ENCODE measurements around the gene BAG1. TPM values are rescaled to one million over a fixed set of nuclear protein-coding genes. Genes with fewer than 3 reads are reported as not detected.

Gene BAG1
- 51.4 TPM for polyA plus RNA-seq (2012; ENCODE audit: low read depth, missing spikeins)

DNA sequence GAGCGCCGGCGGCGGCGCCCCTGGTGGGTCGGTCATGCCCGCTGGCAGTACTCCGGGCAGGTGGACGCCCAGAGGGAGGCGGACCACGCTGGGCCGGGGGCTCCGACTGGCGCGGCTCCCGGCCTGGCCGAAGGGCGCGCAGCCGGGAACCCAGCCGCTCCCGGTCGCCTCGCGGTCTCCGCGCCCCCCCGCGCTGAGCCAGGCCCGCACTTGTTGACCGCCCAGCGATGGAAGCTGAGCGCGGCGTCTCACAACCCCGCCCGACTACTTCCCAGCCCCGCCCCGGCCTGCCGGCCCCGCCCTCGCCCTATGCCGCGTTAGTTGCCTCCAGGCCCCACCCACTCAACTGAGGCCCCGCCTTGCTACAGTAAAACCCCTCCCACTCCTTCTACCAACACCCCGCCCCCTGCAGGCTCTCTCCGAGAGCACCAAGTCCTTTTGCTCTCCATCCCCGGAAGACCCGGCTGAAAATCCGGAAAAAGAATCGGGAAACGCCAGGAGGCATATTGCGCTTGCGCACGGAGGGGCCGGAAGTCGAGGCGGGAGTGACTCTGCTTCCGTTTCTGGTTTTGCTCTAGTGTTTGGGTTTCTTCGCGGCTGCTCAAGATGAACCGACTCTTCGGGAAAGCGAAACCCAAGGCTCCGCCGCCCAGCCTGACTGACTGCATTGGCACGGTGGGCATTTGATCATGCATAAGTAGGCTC is at the start of gene BAG1, which contains the start of gene CHMP5:
Gene BAG1, minus strand, starts transcription at position 236 of the 705 bp plus-strand sequence.
Gene CHMP5, plus strand, starts transcription at position 577 of the 705 bp plus-strand sequence. Its CDS starts 30 bp downstream, at position 607.
- TF ChIP-seq POLR2AphosphoS5 (IDR thresholded peaks at IDR 0.05; ENCODE audit: low read depth, low read length) (peak; percentile 71; the same call in 1 of the 2 replicates), POLR2A (IDR thresholded peaks at IDR 0.05; ENCODE audit: low read depth, low read length) (peak; percentile 62; the same call in 1 of the 2 replicates), TAF1 (IDR thresholded peaks at IDR 0.05; ENCODE audit: low read depth, low read length) (no peak; the same call in 1 of the 2 replicates), POU2F2 (IDR thresholded peaks at IDR 0.05; ENCODE audit: low read depth, low read length) (no peak), SPI1 (IDR thresholded peaks at IDR 0.05; ENCODE audit: low read depth, low read length) (0 out of 2 replicates have a peak, but pooled peaks have one; percentile 21)
- DNase-seq (ENCODE audit: insufficient read length, low spot score), result peak; percentile 89
- FAIRE-seq, result peak; percentile 89

DNA sequence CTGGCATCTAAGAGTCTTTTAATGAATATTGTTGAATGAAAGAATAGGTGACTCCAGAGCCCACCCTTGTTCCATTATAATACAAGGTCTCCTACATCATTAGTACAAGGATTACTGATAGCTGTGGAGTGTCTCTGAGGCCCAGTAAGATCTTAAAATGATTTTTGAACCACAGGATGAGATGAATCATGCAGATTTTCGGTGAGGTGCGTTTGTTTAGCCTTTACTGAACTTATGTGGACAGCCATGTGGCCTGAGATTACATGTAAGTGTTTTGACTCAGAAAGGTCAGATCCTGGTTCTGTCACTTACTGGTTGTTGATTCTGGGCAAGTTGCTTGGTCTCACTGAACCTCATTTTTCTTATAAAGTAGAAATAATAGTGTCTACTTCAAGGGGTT is 47.4 kb upstream of the BAG1 start:
- TF ChIP-seq TAF1 (IDR thresholded peaks at IDR 0.05; ENCODE audit: low read depth, low read length) (no peak), POLR2AphosphoS5 (IDR thresholded peaks at IDR 0.05; ENCODE audit: low read depth, low read length) (no peak), POLR2A (IDR thresholded peaks at IDR 0.05; ENCODE audit: low read depth, low read length) (no peak), POU2F2 (IDR thresholded peaks at IDR 0.05; ENCODE audit: low read depth, low read length) (no peak), SPI1 (IDR thresholded peaks at IDR 0.05; ENCODE audit: low read depth, low read length) (no peak), PAX5 (IDR thresholded peaks at IDR 0.05; ENCODE audit: insufficient read depth, low read length, severe bottlenecking) (no peak)
- DNase-seq (ENCODE audit: insufficient read length, low spot score), result no peak
- no peak for FAIRE-seq

DNA sequence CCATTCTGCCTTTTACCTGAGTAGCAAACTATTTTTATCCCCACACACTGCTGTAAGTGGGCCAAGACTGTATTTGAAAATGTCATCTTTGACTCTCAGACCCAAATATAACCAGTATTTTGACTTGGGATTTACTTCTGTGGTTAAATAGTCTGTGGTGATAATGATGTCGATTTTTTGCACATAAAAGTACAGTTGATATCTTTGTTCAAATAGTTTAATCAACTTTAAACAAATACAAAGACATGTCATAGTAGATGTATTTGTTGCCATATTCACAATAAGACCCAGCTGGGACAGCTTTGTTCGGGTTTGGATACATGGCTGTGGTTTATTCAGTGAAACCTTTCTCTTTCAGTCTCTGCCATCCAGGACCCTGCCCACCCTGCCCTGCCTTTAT is 46.2 kb upstream of the BAG1 start:
- FAIRE-seq, result no peak
- no peak for TF ChIP-seq POU2F2 (IDR thresholded peaks at IDR 0.05; ENCODE audit: low read depth, low read length)
- no peak for TF ChIP-seq TAF1 (IDR thresholded peaks at IDR 0.05; ENCODE audit: low read depth, low read length)
- TF ChIP-seq POLR2A (IDR thresholded peaks at IDR 0.05; ENCODE audit: low read depth, low read length), result no peak
- no peak for TF ChIP-seq SPI1 (IDR thresholded peaks at IDR 0.05; ENCODE audit: low read depth, low read length)
- no peak for TF ChIP-seq PAX5 (IDR thresholded peaks at IDR 0.05; ENCODE audit: insufficient read depth, low read length, severe bottlenecking)
- TF ChIP-seq POLR2AphosphoS5 (IDR thresholded peaks at IDR 0.05; ENCODE audit: low read depth, low read length), result no peak
- DNase-seq (ENCODE audit: insufficient read length, low spot score), result no peak

DNA sequence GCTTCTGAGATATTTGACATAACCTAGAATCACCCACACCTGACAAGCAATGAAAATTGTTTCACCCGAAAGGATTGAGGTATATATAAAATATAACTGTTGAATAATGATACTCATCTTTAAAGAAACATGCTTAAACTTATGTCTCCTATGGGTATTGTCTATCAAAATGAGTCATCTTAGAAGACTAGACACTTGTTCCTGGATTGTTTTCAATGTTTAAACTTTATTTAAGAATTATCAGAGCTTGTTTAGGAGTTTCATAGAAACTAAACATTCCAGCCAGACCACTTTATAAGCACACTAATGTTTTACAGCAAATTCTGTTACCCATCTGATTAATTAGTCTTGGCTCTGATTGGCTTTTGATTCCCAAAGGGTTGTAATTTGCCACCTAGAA is 45.4 kb upstream of the BAG1 start:
- no peak for DNase-seq (ENCODE audit: insufficient read length, low spot score)
- no peak for TF ChIP-seq POLR2A (IDR thresholded peaks at IDR 0.05; ENCODE audit: low read depth, low read length)
- TF ChIP-seq POU2F2 (IDR thresholded peaks at IDR 0.05; ENCODE audit: low read depth, low read length), result no peak
- TF ChIP-seq POLR2AphosphoS5 (IDR thresholded peaks at IDR 0.05; ENCODE audit: low read depth, low read length), result no peak
- no peak for TF ChIP-seq TAF1 (IDR thresholded peaks at IDR 0.05; ENCODE audit: low read depth, low read length)
- TF ChIP-seq PAX5 (IDR thresholded peaks at IDR 0.05; ENCODE audit: insufficient read depth, low read length, severe bottlenecking), result no peak
- no peak for TF ChIP-seq SPI1 (IDR thresholded peaks at IDR 0.05; ENCODE audit: low read depth, low read length)
- no peak for FAIRE-seq

DNA sequence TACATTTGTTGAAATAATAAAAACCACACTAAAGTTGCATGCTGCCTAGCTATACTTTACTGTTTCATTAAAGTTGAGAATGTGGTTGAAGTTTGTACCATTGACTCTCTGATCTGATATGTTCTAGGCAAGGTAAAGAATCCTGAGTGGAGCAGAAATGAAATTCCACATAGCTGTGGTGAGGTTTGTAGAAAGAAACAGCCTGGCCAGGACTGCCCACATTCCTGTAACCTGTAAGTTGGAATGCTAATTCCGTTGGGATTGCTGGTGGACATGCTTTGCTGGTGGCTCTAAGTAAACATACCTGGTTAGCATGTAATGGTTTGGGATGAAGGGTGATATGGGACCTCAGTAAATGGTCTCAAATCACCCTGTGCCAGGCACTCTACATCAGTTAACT is 42.6 kb upstream of the BAG1 start:
- no peak for FAIRE-seq
- no peak for TF ChIP-seq TAF1 (IDR thresholded peaks at IDR 0.05; ENCODE audit: low read depth, low read length)
- TF ChIP-seq PAX5 (IDR thresholded peaks at IDR 0.05; ENCODE audit: insufficient read depth, low read length, severe bottlenecking), result no peak
- TF ChIP-seq POU2F2 (IDR thresholded peaks at IDR 0.05; ENCODE audit: low read depth, low read length), result no peak
- no peak for TF ChIP-seq SPI1 (IDR thresholded peaks at IDR 0.05; ENCODE audit: low read depth, low read length)
- no peak for TF ChIP-seq POLR2AphosphoS5 (IDR thresholded peaks at IDR 0.05; ENCODE audit: low read depth, low read length)
- no peak for TF ChIP-seq POLR2A (IDR thresholded peaks at IDR 0.05; ENCODE audit: low read depth, low read length)
- DNase-seq (ENCODE audit: insufficient read length, low spot score), result no peak

DNA sequence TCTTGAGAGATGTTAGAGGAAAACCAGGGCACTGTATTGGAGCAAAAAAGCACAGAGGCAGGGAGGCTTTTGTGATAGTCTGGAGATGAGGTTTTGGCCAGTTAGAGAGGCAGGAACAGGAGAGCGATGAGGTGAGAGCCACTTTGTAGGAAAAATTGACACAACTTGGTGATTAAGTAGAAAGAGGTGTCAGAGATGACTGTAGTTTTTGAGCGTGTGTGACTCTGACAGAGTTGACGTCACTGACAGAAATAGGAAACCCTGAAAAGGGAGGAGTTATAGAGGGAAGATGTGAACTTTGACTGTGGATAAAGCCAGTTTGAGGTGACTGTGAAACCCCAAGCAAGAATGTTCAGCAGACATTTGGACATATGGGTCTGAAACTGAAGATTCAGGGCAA is 41.5 kb upstream of the BAG1 start:
- FAIRE-seq (no peak), DNase-seq (ENCODE audit: insufficient read length, low spot score) (no peak)
- TF ChIP-seq POLR2AphosphoS5 (IDR thresholded peaks at IDR 0.05; ENCODE audit: low read depth, low read length) (no peak), PAX5 (IDR thresholded peaks at IDR 0.05; ENCODE audit: insufficient read depth, low read length, severe bottlenecking) (no peak), SPI1 (IDR thresholded peaks at IDR 0.05; ENCODE audit: low read depth, low read length) (no peak), TAF1 (IDR thresholded peaks at IDR 0.05; ENCODE audit: low read depth, low read length) (no peak), POU2F2 (IDR thresholded peaks at IDR 0.05; ENCODE audit: low read depth, low read length) (no peak), POLR2A (IDR thresholded peaks at IDR 0.05; ENCODE audit: low read depth, low read length) (no peak)

DNA sequence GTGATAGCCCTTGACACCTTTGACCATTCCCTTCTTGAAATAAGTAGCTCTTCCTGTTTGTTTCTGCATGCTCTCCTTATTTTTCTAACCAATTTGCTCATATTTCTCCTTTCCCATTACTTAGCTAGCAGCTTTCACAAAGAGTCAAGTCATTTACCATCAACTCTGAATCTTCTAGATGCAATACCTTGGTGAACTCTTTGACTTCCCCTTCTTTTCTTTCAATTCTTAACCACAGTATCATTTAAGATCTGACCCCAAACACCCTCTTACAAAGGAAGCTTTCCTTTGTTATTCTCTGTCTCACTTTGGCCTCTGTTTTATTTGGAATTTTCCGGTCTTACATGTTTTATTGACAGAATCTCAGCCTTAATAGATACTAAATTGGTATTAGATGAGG is 39.9 kb upstream of the BAG1 start:
- DNase-seq (ENCODE audit: insufficient read length, low spot score) (no peak), FAIRE-seq (no peak)
- TF ChIP-seq POLR2A (IDR thresholded peaks at IDR 0.05; ENCODE audit: low read depth, low read length) (no peak), TAF1 (IDR thresholded peaks at IDR 0.05; ENCODE audit: low read depth, low read length) (no peak), POLR2AphosphoS5 (IDR thresholded peaks at IDR 0.05; ENCODE audit: low read depth, low read length) (no peak), SPI1 (IDR thresholded peaks at IDR 0.05; ENCODE audit: low read depth, low read length) (peak; percentile 60; the same call in 1 of the 2 replicates)

DNA sequence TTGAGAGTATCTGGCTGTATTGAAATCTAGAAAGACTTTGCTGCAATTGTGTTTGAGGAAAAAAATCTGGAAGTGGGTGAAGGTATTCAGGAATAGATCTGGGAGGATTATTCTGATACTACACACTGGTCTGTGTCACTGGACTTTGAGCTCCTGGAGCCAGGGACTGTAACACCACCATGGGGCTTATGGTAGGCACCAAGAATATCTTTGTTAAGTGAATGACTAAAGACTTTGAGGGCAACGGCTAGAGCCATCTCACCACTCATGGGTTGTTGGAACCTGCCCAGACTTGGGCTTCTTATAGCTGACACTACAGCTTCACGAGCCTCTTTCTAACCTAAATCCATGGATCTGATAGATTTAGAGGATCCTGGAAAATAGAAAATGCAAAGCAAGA is 36.0 kb upstream of the BAG1 start:
- DNase-seq (ENCODE audit: insufficient read length, low spot score), result no peak
- no peak for TF ChIP-seq POLR2A (IDR thresholded peaks at IDR 0.05; ENCODE audit: low read depth, low read length)
- no peak for FAIRE-seq

DNA sequence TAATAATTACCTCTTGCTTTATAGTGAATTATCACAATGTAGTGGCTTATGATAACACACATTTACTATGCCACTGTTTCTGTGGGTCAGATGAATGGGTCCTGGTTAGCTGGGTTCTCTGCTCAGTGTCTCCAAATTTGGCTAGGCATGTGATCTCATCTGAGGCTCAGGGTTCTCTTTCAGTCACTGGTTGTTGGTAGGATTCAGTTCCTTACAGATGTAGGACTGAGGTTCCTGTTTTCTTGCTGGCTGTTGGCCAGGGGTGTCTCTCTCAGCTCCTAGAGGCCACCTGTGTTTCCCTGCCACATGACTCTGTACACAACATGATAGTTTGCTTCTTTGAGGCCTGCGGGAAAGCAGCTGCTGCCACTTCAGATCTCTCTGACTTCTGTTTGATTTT is 32.9 kb upstream of the BAG1 start:
- peak; percentile 85 for FAIRE-seq
- TF ChIP-seq TAF1 (IDR thresholded peaks at IDR 0.05; ENCODE audit: low read depth, low read length) (no peak), SPI1 (IDR thresholded peaks at IDR 0.05; ENCODE audit: low read depth, low read length) (peak; percentile 92), POLR2A (IDR thresholded peaks at IDR 0.05; ENCODE audit: low read depth, low read length) (peak; percentile 53; the same call in 1 of the 2 replicates)
- DNase-seq (ENCODE audit: insufficient read length, low spot score), result no peak

DNA sequence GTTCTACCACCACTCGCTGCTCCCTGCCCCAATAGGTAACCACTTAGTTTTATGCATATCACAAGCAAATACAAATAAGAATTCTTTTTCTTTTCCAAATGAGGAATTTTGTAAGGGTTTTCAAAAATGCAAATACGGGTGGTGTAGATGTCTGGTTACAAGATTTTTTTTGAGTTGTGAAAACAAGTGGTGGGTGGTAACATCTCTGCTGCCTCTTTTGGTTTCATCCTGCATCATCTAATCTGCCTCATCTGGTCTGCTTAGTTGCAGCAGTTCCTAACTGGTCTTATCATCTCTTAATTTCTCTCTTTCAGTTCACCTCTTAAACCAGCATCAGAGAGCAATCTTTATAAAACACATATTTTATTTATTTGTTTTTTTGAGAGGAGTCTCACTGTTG is 31.1 kb upstream of the BAG1 start:
- DNase-seq (ENCODE audit: insufficient read length, low spot score), result no peak
- TF ChIP-seq POLR2AphosphoS5 (IDR thresholded peaks at IDR 0.05; ENCODE audit: low read depth, low read length) (no peak), POLR2A (IDR thresholded peaks at IDR 0.05; ENCODE audit: low read depth, low read length) (no peak), POU2F2 (IDR thresholded peaks at IDR 0.05; ENCODE audit: low read depth, low read length) (no peak), SPI1 (IDR thresholded peaks at IDR 0.05; ENCODE audit: low read depth, low read length) (no peak), TAF1 (IDR thresholded peaks at IDR 0.05; ENCODE audit: low read depth, low read length) (no peak), PAX5 (IDR thresholded peaks at IDR 0.05; ENCODE audit: insufficient read depth, low read length, severe bottlenecking) (no peak)
- peak; percentile 81 for FAIRE-seq
